GM15510 (cell line): ENCODE data around the gene REEP1.

Experiments used
- POLR2A ChIP-seq: IDR thresholded peaks from 3 replicates; pipeline ENCODE4 v1.6.1; 2011; ENCODE audit warnings: borderline replicate concordance; ENCODE audit not compliant: insufficient read length; ENCODE audit errors: extremely low read depth

Gene REEP1

GRCh38 chr2:86331384-86331783 lies 6.0 kb downstream of the REEP1 start:
- no peak for TF ChIP-seq POLR2A

- TF ChIP-seq POLR2A, result no peak
Observed at GRCh38 chr2:86330001-86330400, 7.4 kb downstream of the REEP1 start.

- no peak for TF ChIP-seq POLR2A
Observed at GRCh38 chr2:86323273-86324021, 14.0 kb downstream of the REEP1 start.

- no peak for TF ChIP-seq POLR2A
Observed at GRCh38 chr2:86319700-86320580, 17.5 kb downstream of the REEP1 start.

- TF ChIP-seq POLR2A, result no peak
Observed at GRCh38 chr2:86315084-86315483, 22.3 kb downstream of the REEP1 start.

- TF ChIP-seq POLR2A, result no peak
Observed at GRCh38 chr2:86314125-86314524, 23.3 kb downstream of the REEP1 start.

- no peak for TF ChIP-seq POLR2A
Observed at GRCh38 chr2:86313341-86313740, 24.1 kb downstream of the REEP1 start.

- TF ChIP-seq POLR2A, result no peak
Observed at GRCh38 chr2:86311879-86312278, 25.5 kb downstream of the REEP1 start.

- no peak for TF ChIP-seq POLR2A
Observed at GRCh38 chr2:86309966-86310365, 27.5 kb downstream of the REEP1 start.

GRCh38 chr2:86308984-86309695 lies 28.3 kb downstream of the REEP1 start:
- TF ChIP-seq POLR2A, result no peak

- no peak for TF ChIP-seq POLR2A
Observed at GRCh38 chr2:86308356-86308755, 29.1 kb downstream of the REEP1 start.

GRCh38 chr2:86307431-86307830 lies 30.0 kb downstream of the REEP1 start:
- no peak for TF ChIP-seq POLR2A

- TF ChIP-seq POLR2A, result no peak
Observed at GRCh38 chr2:86305915-86306254, 31.5 kb downstream of the REEP1 start.

- TF ChIP-seq POLR2A, result no peak
Observed at GRCh38 chr2:86305195-86305914, 32.1 kb downstream of the REEP1 start.

GRCh38 chr2:86304416-86304815 lies 33.0 kb downstream of the REEP1 start:
- TF ChIP-seq POLR2A, result no peak

- TF ChIP-seq POLR2A, result no peak
Observed at GRCh38 chr2:86302320-86302719, 35.1 kb downstream of the REEP1 start.
